H1 (cell line): Measurements from ENCODE around the gene C15orf39. TPM values are rescaled to one million over a fixed set of nuclear protein-coding genes. Genes with fewer than 3 reads are reported as not detected.

ENCODE experiments used
- CTCF ChIA-PET: fragments of 300-600 bp; sonication (Branson Sonifier 250); formaldehyde crosslinking; loops from one replicate; lab custom pipeline; 2021; ENCODE audit not compliant: partially characterized antibody; lab: Charles Lee
- POLR2A ChIA-PET: fragments of 300-600 bp; sonication (Branson Sonifier 250); formaldehyde crosslinking; loops from one replicate; lab custom pipeline; 2021; ENCODE audit warnings: inconsistent platforms; ENCODE audit not compliant: partially characterized antibody; lab: Charles Lee
- DNase-seq, 2 experiments: peaks; one replicate each; pipeline versions ENCODE4 v3.0.0 to v3.0.0-alpha.2; 2010 to 2022; ENCODE audit warnings: low spot score in 2 of 2, low read depth in 1 of 2, mixed read lengths in 1 of 2
- FAIRE-seq: peaks from 2 replicates; lab custom pipeline; 2011; peaks lifted over from hg19 to GRCh38; lab: Jason Lieb, UNC
- H2AFZ ChIP-seq: 2 replicates; pipeline ENCODE4 v1.8.1; 2012; ENCODE audit warnings: low read length, inconsistent platforms
- H2AK5ac ChIP-seq: 2 replicates; pipeline ENCODE4 v1.6.1; 2013; ENCODE audit warnings: low read depth, low read length
- H2BK120ac ChIP-seq: replicated peaks from 2 replicates; pipeline ENCODE3; 2013; ENCODE audit warnings: low read depth, low read length, inconsistent platforms
- H2BK12ac ChIP-seq: 2 replicates; pipeline ENCODE4 v1.6.1; 2013; ENCODE audit warnings: low read depth, low read length
- H2BK15ac ChIP-seq: 2 replicates; pipeline ENCODE4 v1.6.1; 2013; ENCODE audit warnings: low read length
- H2BK20ac ChIP-seq: 2 replicates; pipeline ENCODE4 v1.6.1; 2013; ENCODE audit warnings: low read length
- H2BK5ac ChIP-seq: 2 replicates; pipeline ENCODE4 v1.6.1; 2013; ENCODE audit warnings: low read depth, low read length
- H3K14ac ChIP-seq: 2 replicates; pipeline ENCODE4 v1.6.1; 2013; ENCODE audit warnings: inconsistent platforms; ENCODE audit not compliant: insufficient read length
- H3K18ac ChIP-seq: 2 replicates; pipeline ENCODE4 v1.6.1; 2013; ENCODE audit warnings: low read length; ENCODE audit errors: extremely low read depth
- H3K23ac ChIP-seq: 2 replicates; pipeline ENCODE4 v1.6.1; 2013; ENCODE audit warnings: inconsistent platforms; ENCODE audit not compliant: insufficient read length
- H3K23me2 ChIP-seq: 2 replicates; pipeline ENCODE4 v1.6.1; 2013; ENCODE audit warnings: low read depth, low read length
- H3K27ac ChIP-seq: 2 replicates; pipeline ENCODE4 v1.6.1; 2011; ENCODE audit warnings: low read depth, low read length, inconsistent platforms
- H3K27me3 ChIP-seq, 4 experiments: replicated peaks in 1 of 4; 1 replicate in 1 of 4; 2 replicates in 3 of 4; pipeline versions ENCODE4 v1.6.1 to v1.8.1; 2011 to 2013; ENCODE audit warnings: low read length in 3 of 4, mild to moderate bottlenecking in 3 of 4, inconsistent platforms in 2 of 4, mixed read lengths in 2 of 4, moderate library complexity in 1 of 4; ENCODE audit not compliant: control insufficient read depth in 3 of 4, insufficient read depth in 3 of 4; ENCODE audit errors: extremely low read depth in 1 of 4
- H3K36me3 ChIP-seq, 4 experiments: 2 replicates each; pipeline versions ENCODE4 v1.6.1 to v1.8.1; 2011 to 2013; ENCODE audit warnings: mild to moderate bottlenecking in 4 of 4, low read length in 3 of 4, moderate library complexity in 2 of 4, control low read depth in 1 of 4, inconsistent platforms in 1 of 4; ENCODE audit not compliant: insufficient read depth in 4 of 4, control insufficient read depth in 2 of 4
- H3K4ac ChIP-seq: replicated peaks from 2 replicates; pipeline ENCODE3; 2013; ENCODE audit warnings: low read length, low read depth, mixed read lengths, inconsistent platforms; ENCODE audit not compliant: insufficient read length
- H3K4me1 ChIP-seq, 4 experiments: replicated peaks in 1 of 4; 1 replicate in 1 of 4; 2 replicates in 3 of 4; pipeline versions ENCODE4 v1.6.1 to v1.8.1; 2011 to 2013; ENCODE audit warnings: low read length in 3 of 4, inconsistent platforms in 2 of 4, mixed read lengths in 1 of 4; ENCODE audit not compliant: insufficient read depth in 4 of 4, control insufficient read depth in 3 of 4
- H3K4me2 ChIP-seq, 2 experiments: 2 replicates each; pipeline versions ENCODE4 v1.6.1 to v1.8.1; 2011 to 2013; ENCODE audit warnings: low read depth in 2 of 2, low read length in 2 of 2, control low read depth in 1 of 2, inconsistent platforms in 1 of 2, mild to moderate bottlenecking in 1 of 2; ENCODE audit not compliant: insufficient read depth in 1 of 2
- H3K4me3 ChIP-seq, 4 experiments: fragments of 200-600, 300-600 bp in 1 of 4; sonication (generic), shearing (Covaris generic), sonication (Bioruptor Twin) in 1 of 4; 2 replicates each; pipeline versions ENCODE4 v1.5.1 to v1.8.1; 2011 to 2016; ENCODE audit warnings: low read length in 4 of 4, low read depth in 3 of 4, control low read depth in 2 of 4, inconsistent platforms in 2 of 4, mild to moderate bottlenecking in 2 of 4, mixed read lengths in 1 of 4, moderate library complexity in 1 of 4; ENCODE audit not compliant: insufficient read depth in 2 of 4; ENCODE audit errors: extremely low read depth in 1 of 4
- H3K56ac ChIP-seq: replicated peaks from 2 replicates; pipeline ENCODE3; 2013; ENCODE audit warnings: low read depth, mild to moderate bottlenecking, mixed read lengths, low read length, inconsistent platforms; ENCODE audit not compliant: insufficient read length
- H3K79me1 ChIP-seq: 2 replicates; pipeline ENCODE4 v1.6.1; 2013; ENCODE audit warnings: low read depth, low read length, control low read depth
- H3K79me2 ChIP-seq, 2 experiments: 2 replicates each; pipeline versions ENCODE4 v1.6.1 to v1.8.1; 2012 to 2013; ENCODE audit warnings: low read length in 2 of 2, mild to moderate bottlenecking in 2 of 2, inconsistent platforms in 1 of 2; ENCODE audit not compliant: insufficient read depth in 2 of 2, control insufficient read depth in 1 of 2
- H3K9ac ChIP-seq, 4 experiments: replicated peaks in 1 of 4; 1 replicate in 1 of 4; 2 replicates in 3 of 4; pipeline versions ENCODE4 v1.6.1 to v1.8.1; 2011 to 2013; ENCODE audit warnings: low read depth in 3 of 4, low read length in 3 of 4, control low read depth in 2 of 4, mild to moderate bottlenecking in 2 of 4, moderate library complexity in 2 of 4, inconsistent platforms in 1 of 4; ENCODE audit errors: extremely low read depth in 1 of 4
- H3K9me3 ChIP-seq, 2 experiments: 2 replicates each; pipeline versions ENCODE4 v1.6.1 to v1.8.1; 2012 to 2013; ENCODE audit warnings: mild to moderate bottlenecking in 2 of 2, moderate library complexity in 2 of 2, control low read depth in 1 of 2, inconsistent platforms in 1 of 2, low read depth in 1 of 2, low read length in 1 of 2, mixed read lengths in 1 of 2; ENCODE audit not compliant: insufficient read depth in 2 of 2
- H4K20me1 ChIP-seq, 2 experiments: replicated peaks in 1 of 2; 2 replicates each; pipeline versions ENCODE3 to v1.8.1; 2011 to 2013; ENCODE audit warnings: inconsistent platforms in 2 of 2, low read length in 2 of 2, mild to moderate bottlenecking in 1 of 2; ENCODE audit not compliant: insufficient read depth in 2 of 2, control insufficient read depth in 1 of 2
- H4K5ac ChIP-seq: 2 replicates; pipeline ENCODE4 v1.6.1; 2013; ENCODE audit warnings: low read length, low read depth, mixed read lengths, inconsistent platforms; ENCODE audit not compliant: insufficient read length
- H4K8ac ChIP-seq: 2 replicates; pipeline ENCODE4 v1.8.0; 2013; ENCODE audit warnings: mild to moderate bottlenecking, moderate library complexity, low read length, inconsistent platforms; ENCODE audit not compliant: insufficient read depth; ENCODE audit errors: extremely low read depth
- H4K91ac ChIP-seq: replicated peaks from 2 replicates; pipeline ENCODE3; 2013; ENCODE audit warnings: low read length, mixed read lengths, inconsistent platforms; ENCODE audit not compliant: insufficient read length
- TBP ChIP-seq: IDR thresholded peaks from 2 replicates; pipeline ENCODE4 v1.6.1; 2011; ENCODE audit warnings: low read depth, low read length, improper control_type of control experiment
- WGBS, 2 experiments: shearing (Covaris generic) in 1 of 2; methylation state at CpG; one replicate each; pipeline versions ENCODE4 v1.1.6 to v1.1.7; 2013 to 2015; ENCODE audit warnings: low lambda C conversion rate in 2 of 2, mixed read lengths in 2 of 2, inconsistent platforms in 1 of 2, low coverage in 1 of 2, missing lambda C conversion rate in 1 of 2; ENCODE audit not compliant: insufficient replicate concordance in 2 of 2, insufficient coverage in 1 of 2, insufficient read length in 1 of 2; ENCODE audit errors: extremely low coverage in 1 of 2, missing lambda C conversion rate in 1 of 2; 5-methylcytosine and 5-hydroxymethylcytosine counted together
- polyA plus RNA-seq, 7 experiments: library from polyadenylated mRNA; depleted of rRNA in 3 of 7; stranded (reverse) in 5 of 7; unstranded in 2 of 7; fragments of >200 nt in 5 of 7; fragments of 200-250 nt in 2 of 7; gene quantifications; 1 replicate in 5 of 7; 2 replicates in 1 of 7; 4 replicates in 1 of 7; pipeline versions ENCODE4 v1.2.1 to v1.2.3, GENCODE V29; 2011 to 2013; ENCODE audit warnings: missing spikeins in 2 of 7, mixed read lengths in 2 of 7
- total RNA-seq: library from RNA; stranded (reverse); fragmentation: NEBNext Ultra II Directional; extraction: Animal tissue kit (Norgen Biotek cat#: 25700); gene quantifications from 2 replicates; pipeline ENCODE4 v1.2.1, GENCODE V29; 2021

The C15orf39 gene
- total and polyA plus RNA-seq, 2 of the 8 experiments (the other 6 are each of a cell fraction or from before 2014, with no cell fraction given): 13.8 to 38.5 TPM

DNA sequence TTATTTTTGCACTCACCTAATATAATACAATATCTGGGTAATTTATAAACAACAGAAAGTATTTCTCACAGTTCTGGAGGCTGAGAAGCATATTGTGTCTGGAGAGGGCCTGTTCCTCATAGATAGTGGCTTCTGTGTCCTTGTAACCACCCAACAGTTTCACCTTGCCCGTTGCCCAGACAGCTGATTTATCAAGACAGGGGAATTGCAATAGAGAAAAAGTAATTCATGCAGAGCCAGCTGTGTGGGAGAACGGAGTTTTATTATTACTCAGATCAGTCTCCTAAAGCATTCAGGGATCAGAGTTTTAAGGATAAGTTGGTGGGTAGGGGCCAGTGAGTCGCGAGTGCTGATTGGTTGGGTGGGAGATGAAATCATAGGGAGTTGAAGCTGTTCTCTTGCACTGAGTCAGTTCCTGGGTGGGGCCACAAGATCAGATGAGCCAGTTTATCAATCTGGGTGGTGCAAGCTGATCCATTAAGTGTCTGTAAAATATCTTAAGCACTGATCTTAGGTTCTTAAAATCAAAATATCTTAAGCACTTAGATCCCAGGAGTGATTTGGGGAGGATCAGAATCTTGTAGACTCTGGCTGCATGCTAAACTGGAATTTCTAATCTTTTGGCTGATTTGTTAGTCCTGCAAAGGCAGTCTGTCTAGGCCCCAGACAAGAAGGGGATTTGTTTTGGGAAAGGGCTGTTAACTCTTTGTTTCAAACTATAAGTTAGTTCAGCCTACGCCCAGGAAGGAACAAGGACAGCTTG lies 33.9 kb upstream of the C15orf39 start:
- Histone ChIP-seq H3K4me1 (peaks cover 0 to 6% (median 0%) of the 10 kb centered on the region in 4 experiments; a peak in 2 of 7 replicates), H3K79me2 (no peaks in the 10 kb centered on the region), H4K20me1 (no peaks in the 10 kb centered on the region), H3K27ac (no peak overlapping the region), H2BK5ac (no peak overlapping the region), H3K23ac (no peak overlapping the region), H3K18ac (no peak overlapping the region), H3K36me3 (no peaks in the 10 kb centered on the region), H3K4ac (no peak overlapping the region), H2BK20ac (no peak overlapping the region), H4K91ac (no peak overlapping the region), H3K4me2 (no peak overlapping the region), H3K4me3 (no peak overlapping the region), H3K23me2 (no peaks in the 10 kb centered on the region), H4K5ac (no peak overlapping the region), H3K9ac (no peak overlapping the region), H2BK120ac (no peak overlapping the region), H2AK5ac (no peak overlapping the region), H2AFZ (no peak overlapping the region; the same call in 1 of the 2 replicates), H3K56ac (no peak overlapping the region), H3K27me3 (no peaks in the 10 kb centered on the region), H4K8ac (no peak overlapping the region), H2BK12ac (no peak overlapping the region), H3K9me3 (no peaks in the 10 kb centered on the region), H3K79me1 (no peaks in the 10 kb centered on the region), H2BK15ac (no peak overlapping the region), H3K14ac (no peak overlapping the region)
- ChIA-PET POLR2A (no interaction called here), CTCF (interaction anchor here (0.6 to 1.7 kb wide), 3 partner anchors 11 to 125 kb away, joined by 3 to 7 read pairs (median 3); partner anchors contain the start of gene C15orf39)
- WGBS, 2 experiments: 89% methylated on average over 5 of the region's 5 CpGs; no CpG with 5 or more reads in 1 of the 2 experiments
- no peak for FAIRE-seq
- DNase-seq: no peak
- TF ChIP-seq TBP: no peak
